Right renal pelvis (tissue), 4 donors: ENCODE data around the gene PDIK1L. TPM values are rescaled to one million over a fixed set of nuclear protein-coding genes. Genes with fewer than 3 reads are reported as not detected.
A peak's percentile ranks its signal among the peaks of the same experiment; 100 is the strongest.

ENCODE experiments used
- DNase-seq, 4 donors: peaks; one replicate each; pipeline ENCODE4 v3.0.0-alpha.2; 2013; ENCODE audit warnings: low read depth in 4 of 4, low spot score in 3 of 4, missing footprints in 1 of 4
- polyA plus RNA-seq, 4 donors: library from polyadenylated mRNA; unstranded; fragments of 120-200 nt; gene quantifications; one replicate each; pipeline ENCODE4 v1.2.1, GENCODE V29; 2013; ENCODE audit not compliant: insufficient read length in 4 of 4

PDIK1L gene
- polyA plus RNA-seq, 4 donors = 17.9 to 23.1 (median 22.2) TPM

GRCh38 chr1:26168410-26169197, 57.0 kb downstream of the PDIK1L start, which contains the start of gene C1orf232:
Gene C1orf232, minus strand, starts transcription at chr1:26168963. Its CDS starts 464 bp downstream, at chr1:26168499.
- no peak for DNase-seq

- DNase-seq = no peak
Measured at GRCh38 chr1:26169198-26169554, 57.6 kb downstream of the PDIK1L start.

GRCh38 chr1:26169669-26170471, 58.2 kb downstream of the PDIK1L start, which contains the start of gene ZNF593:
Gene ZNF593, plus strand, starts transcription at chr1:26169908. Its CDS starts 76 bp downstream, at chr1:26169984.
- peak; percentile 75 to 85 (median 80) for DNase-seq

GRCh38 chr1:26170472-26170821, 58.8 kb downstream of the PDIK1L start:
- no peak for DNase-seq

- DNase-seq = no peak
Measured at GRCh38 chr1:26171084-26172072, 59.8 kb downstream of the PDIK1L start, which contains the start of gene ZNF593OS. Gene ZNF593OS, minus strand, starts transcription at chr1:26171832. Its CDS starts 171 bp downstream, at chr1:26171661.

Other genes with a start within 250 kb of the PDIK1L start
- 10 to 100 TPM; 27.3 to 32.4 (median 30.5) TPM for gene PAQR7, start 236.1 kb upstream of the PDIK1L start, polyA plus RNA-seq
- 1,000 to 10,000 TPM; 1,142 to 1,361 (median 1,291) TPM for gene STMN1, start 205.4 kb upstream of the PDIK1L start, polyA plus RNA-seq
- gene PAFAH2, start 113.8 kb upstream of the PDIK1L start, polyA plus RNA-seq = 10 to 100 TPM; 17.1 to 22.2 (median 19.1) TPM
- gene EXTL1, start 90.0 kb upstream of the PDIK1L start, polyA plus RNA-seq = 1 to 10 TPM; 1.0 to 1.7 (median 1.4) TPM
- gene SLC30A2, start 65.7 kb upstream of the PDIK1L start, polyA plus RNA-seq = 1 to 10 TPM; 3.1 to 6.8 (median 4.8) TPM
- gene TRIM63, start 44.2 kb upstream of the PDIK1L start, polyA plus RNA-seq = under 1 TPM; 0.51 to 0.86 (median 0.77) TPM
- 1 to 10 TPM; 1.2 to 1.7 (median 1.3) TPM for gene FAM110D, start 47.3 kb downstream of the PDIK1L start, polyA plus RNA-seq
- under 1 TPM in 1 of 4 donors, not detected in 3; 0.17 TPM for gene C1orf232, start 57.1 kb downstream of the PDIK1L start, polyA plus RNA-seq
- 10 to 100 TPM; 11.4 to 29.1 (median 14.6) TPM for gene ZNF593, start 58.1 kb downstream of the PDIK1L start, polyA plus RNA-seq
- gene ZNF593OS, start 60.0 kb downstream of the PDIK1L start, polyA plus RNA-seq = 1 to 10 TPM in 2 of 4 donors, under 1 TPM in 2; 0.61 to 1.3 (median 1.1) TPM
- 10 to 100 TPM; 10.7 to 16.2 (median 14.0) TPM for gene CNKSR1, start 65.7 kb downstream of the PDIK1L start, polyA plus RNA-seq
- under 1 TPM in 1 of 4 donors, not detected in 3; 0.08 TPM for gene CATSPER4, start 78.8 kb downstream of the PDIK1L start, polyA plus RNA-seq
- gene CEP85, start 122.4 kb downstream of the PDIK1L start, polyA plus RNA-seq = 10 to 100 TPM; 13.4 to 17.1 (median 15.9) TPM
- 100 to 1,000 TPM in 3 of 4 donors, 10 to 100 TPM in 1; 99.2 to 120 (median 108) TPM for gene SH3BGRL3, start 168.3 kb downstream of the PDIK1L start, polyA plus RNA-seq
- 10 to 100 TPM; 36.2 to 48.0 (median 38.8) TPM for gene UBXN11, start 194.8 kb downstream of the PDIK1L start, polyA plus RNA-seq
- gene CD52, start 206.1 kb downstream of the PDIK1L start, polyA plus RNA-seq = 1 to 10 TPM; 1.7 to 8.7 (median 4.8) TPM
- 1 to 10 TPM in 1 of 4 donors, under 1 TPM in 3; 0.31 to 1.6 (median 0.83) TPM for gene CRYBG2, start 242.3 kb downstream of the PDIK1L start, polyA plus RNA-seq